CD4-positive, alpha-beta T cell treated with Interferon alpha-2 for 1 hour (primary cell): Measurements from ENCODE around the gene SLC35F4.
"Not testable (repeated sequence)": the region's sequence is repeated elsewhere in the genome, so short reads cannot be mapped to it uniquely, and the experiment has no call there.

ENCODE experiments used
- DNase-seq, 2 donors: peaks; one replicate each; pipeline ENCODE4 v3.0.0-alpha.2; 2020 to 2022

Gene SLC35F4

DNA sequence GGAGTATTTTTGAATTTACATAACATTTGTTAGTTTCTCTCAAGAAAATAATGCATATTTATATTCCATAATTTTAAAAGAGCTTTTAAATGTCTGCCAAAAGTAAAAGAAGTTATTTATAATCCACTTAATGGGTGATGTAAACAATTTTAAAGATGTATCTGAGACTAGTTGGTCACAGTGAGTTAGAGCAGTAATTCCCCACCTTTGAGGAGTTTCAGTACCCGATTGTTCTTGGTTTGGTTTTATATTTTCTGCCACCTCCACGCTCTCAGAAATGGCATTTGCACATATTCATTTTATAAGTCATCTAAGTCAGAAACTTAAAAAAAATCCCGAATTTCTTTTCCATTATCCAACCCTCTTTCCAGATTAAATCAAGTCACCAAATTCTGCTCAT is 153.2 kb downstream of the SLC35F4 start:
- DNase-seq = no peak

DNA sequence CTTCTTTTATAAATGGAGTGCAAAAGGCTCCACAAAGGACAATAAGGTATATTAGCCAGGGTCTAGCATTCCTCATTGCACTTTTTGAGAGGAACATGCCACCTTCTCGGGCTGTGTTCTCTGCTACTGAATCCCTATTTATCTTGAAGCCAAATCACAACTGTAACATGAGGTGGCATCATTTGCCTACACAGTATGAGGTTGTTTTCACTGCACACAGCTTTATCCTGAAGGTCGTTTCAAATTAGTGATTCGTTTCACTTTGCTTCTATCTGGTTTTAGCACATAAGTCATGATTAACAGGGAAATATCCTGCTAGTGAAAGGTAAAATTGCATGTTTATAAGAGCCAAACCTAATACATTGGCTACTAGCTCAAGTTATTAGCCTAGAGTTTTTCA is 153.8 kb downstream of the SLC35F4 start:
- DNase-seq = no peak

DNA sequence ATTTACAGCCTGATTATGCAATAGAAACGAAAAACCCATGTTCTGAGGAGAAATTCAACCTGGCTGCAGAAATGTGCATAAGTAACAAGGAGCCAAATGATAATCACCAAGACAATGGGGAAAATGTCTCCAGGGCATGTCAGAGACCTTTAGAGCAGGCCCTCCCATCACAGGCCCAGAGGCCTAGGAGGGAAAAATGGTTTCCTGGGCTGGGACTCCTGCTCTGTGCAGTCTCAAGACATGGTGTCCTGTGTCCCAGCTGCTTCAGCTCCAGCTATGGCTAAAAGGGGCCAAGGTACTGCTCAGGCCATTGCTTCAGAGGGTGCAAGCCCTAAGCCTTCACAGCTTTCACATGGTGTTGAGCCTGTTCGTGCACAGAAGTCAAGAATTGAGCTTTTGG is 156.0 kb downstream of the SLC35F4 start:
- no peak for DNase-seq

DNA sequence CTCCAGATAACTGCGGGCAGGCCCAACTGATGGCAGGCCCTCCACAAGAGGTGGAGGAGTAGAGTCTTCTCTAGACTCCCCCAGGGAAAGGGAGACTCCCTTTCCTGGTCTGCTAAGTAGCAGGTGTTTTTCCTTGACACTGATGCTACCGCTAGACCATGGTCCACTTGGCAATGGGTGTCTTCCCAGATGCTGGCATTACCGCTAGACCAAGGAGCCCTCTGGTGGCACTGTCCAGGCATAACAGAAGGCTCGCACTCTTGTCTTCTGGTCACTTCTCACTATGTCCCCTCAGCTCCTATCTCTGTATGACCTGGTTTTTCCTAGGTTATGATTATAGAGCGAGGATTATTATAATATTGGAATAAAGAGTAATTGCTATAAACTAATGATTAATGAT is 156.8 kb downstream of the SLC35F4 start:
- DNase-seq = not testable (repeated sequence)

DNA sequence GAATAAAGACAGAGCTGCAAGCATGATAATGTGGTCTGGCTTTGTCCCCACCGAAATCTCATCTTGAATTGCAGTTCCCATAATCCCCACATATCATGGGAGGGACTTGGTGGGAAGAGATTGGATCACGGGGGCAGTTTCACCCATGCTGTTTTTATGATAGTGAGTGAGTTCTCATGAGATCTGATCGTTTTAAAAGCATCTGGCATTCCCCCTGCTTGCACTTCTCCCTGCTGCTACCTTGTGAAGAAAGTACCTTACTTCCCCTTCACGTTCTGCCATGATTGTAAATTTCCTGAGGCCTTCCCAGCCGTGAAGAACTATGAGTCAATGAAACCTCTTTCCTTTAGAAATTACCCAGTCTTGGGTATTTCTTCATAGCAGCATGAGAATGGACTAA is 158.7 kb downstream of the SLC35F4 start:
- DNase-seq = no peak

DNA sequence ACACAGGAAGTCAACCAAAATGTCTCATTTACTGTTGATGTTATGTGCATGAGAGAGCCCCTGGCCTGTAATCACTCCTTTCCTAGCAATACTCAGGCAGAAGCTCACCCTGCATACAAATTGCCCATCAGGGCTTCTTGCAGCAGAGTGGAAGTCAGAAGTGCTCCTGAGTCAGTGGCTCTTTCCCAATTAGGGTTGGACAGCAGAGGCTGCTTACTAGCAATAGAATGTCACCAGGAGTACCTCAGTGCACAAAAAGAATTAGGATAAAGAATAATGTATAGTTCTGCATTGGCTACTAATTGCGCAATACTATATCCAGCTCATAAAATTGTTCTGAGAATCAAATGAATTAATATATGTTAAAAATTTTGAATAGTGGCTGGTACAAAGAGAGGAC is 161.1 kb downstream of the SLC35F4 start:
- DNase-seq = no peak

DNA sequence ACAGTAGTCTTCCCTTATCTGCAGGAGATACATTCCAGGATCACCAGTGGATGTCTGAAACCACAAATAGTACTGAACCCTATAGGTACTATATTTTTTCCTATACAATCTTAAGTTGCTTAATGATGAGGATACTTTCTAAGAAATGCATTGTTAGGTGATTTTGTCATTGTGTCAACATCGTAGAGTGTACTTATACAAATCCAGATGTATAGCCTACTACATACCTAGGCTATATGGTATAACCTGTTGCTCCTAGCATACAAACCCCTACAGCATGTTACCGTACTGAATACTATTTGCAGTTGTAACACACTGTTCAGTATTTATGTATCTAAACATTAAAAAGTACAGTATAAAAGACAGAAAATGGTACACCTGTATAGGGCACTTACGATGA is 165.9 kb downstream of the SLC35F4 start:
- no peak for DNase-seq

DNA sequence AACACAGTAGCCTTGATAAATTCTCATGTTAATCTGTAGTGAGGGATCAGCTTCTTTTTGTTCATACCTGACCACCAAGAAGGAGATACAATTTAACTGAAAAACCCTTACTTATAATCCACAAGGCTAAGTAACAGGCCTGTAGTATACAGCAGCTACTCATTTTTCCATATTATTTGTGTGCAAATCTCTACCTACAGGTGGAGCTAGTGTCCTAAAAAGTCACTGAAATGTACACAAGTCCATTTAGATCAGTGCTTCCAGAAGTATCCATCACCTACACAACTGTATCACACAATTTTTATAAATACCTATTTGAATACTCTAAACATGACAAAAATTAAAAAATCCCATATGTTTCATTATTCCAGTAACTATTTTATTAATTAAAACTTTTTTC is 173.2 kb downstream of the SLC35F4 start:
- no peak for DNase-seq

DNA sequence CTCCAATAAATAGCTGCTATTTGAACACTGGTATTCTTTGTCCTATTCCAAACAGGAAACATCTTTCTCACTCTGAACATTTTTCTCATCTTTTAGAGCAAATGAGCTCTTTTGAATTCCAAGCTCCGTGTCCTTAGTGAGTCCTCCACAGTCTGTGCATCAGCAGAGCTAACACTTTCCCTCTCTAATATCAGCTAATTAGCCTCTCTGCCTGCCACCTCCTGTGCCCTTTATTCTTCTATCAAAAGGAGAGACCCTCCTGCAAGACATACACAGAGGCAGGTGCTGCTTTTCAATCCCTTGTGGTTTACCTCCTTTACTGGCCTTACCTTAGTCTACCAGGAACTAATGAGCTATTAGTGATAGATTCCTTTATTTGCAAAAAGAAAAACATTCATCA is 178.5 kb downstream of the SLC35F4 start:
- no peak for DNase-seq

DNA sequence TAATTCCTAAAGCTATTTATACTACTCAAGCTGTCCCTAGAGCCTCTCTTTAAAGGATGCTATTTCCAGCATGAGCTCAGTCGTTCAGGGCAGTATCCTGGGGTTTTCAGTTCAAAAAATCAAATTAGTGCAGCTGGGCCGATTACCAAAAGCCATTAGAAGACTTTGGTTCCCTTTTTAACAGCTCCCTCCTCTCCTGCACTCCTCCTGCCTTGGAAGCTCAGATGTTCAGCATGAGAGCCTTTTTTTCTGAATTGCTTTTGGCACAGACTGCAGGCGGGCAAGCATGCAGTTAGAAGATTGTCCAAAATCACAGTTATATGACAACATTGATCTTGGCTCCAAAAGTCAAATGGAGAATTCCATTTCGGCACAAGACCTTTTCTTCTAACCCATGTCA is 179.6 kb downstream of the SLC35F4 start:
- DNase-seq = no peak

DNA sequence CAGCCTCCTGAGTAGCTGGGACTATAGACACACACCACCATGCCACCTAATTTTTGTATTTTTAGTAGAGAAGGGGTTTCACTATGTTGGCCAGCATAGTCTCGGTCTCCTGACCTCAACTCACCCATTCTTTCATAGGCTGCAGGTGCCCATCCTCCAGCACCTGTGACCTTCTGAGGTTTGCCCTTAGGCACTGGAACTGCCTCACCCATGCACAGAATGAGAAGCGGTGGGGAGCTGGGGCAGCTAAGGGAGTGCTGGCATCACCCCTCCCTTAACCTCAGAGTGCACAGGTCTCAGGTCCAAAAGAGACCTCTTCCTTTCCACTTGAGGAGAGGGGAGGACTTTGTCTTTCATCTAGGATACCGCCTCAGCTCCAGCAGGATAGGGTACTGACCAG is 194.9 kb downstream of the SLC35F4 start:
- no peak for DNase-seq

DNA sequence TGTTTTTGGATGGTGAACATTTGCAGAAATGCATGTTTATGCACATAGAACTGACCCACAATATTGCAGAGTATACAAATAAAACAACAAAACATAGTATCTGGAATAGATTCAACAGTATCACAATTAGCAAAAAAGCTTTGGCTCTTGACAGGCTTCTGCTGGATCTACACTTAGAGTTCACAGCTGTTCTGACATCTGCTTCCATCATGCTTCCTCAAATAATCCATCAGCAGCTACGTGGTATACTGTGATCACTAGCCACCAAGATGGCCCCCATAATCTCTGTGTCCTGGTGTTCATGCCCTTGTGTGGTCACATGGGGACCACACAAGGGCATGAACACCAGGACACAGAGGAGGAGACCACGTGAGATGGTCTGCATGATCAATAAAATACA is 205.7 kb downstream of the SLC35F4 start:
- DNase-seq = no peak

DNA sequence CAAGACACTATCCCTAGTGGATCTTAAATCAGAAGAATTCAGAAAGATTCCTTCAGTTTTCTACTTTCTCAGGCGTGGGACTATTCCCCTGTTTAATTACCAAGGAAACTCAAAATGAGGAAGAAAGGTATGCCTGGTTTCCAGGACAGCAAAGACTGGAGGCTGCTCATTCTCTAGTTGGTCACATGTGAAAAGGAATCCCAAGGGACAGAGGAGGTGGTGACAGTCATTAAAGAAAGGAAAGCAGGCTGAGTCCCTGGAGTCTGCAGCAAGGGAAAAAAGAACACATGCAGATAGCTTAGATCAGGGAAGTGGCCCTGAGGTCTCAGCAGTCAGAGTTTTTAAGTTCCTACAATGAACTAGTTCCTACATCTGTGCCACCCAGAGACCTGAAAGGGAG is 206.8 kb downstream of the SLC35F4 start:
- no peak for DNase-seq

DNA sequence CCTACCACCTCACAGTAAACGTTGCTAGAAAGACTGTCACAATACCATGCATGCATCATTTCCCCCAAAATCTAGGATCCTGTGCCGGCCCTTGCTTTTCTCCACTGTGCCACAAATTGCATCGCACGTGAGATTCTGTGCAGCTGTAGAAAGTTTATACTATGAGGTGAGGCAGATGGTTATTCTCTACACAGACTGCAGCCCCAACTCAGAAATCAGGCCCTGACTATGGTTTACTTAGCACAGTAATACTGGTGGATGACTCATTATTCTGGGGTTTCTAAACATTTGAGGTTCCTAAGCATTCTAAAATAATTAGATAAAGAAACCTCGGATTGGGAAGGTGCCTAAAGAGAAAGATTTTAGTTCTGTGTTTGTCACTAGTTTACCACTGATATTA is 208.4 kb downstream of the SLC35F4 start:
- DNase-seq = no peak

DNA sequence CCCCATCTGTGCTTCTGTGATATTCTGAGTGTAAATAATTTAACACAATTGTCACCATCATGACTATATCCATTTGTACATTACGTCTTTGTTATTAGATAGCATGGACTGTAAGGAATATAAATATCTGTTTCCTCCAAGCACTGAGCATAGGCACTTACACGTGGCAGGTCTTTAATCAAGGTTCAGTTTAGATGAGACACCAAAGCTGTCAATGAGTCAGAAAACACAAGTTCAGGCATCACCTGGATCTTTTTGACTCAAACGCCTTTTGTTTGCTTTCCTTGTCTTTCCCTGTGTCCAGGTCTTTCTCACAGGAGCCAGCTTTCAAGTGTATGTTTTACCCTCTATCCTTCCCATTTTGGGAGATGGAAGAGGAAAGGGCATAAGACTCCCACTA is 209.0 kb downstream of the SLC35F4 start:
- no peak for DNase-seq

DNA sequence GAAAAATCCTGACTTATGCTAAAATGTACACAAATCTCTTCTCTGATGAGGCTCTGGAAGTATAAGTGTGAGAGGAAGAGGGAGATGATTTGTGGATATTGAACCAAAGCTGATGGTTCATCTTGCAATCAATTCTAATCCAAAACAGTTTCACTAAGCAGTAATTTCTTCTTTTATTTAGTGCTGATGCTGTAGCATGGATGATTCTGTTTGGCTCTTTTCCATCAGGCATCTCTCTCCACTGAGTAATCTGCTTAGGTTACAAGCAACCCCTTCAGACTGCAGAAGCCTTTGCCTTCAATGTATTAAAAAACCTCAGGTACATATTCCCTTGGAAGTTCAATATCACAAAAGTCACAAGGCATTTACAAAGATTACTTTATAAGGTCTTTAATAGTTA is 213.1 kb downstream of the SLC35F4 start:
- no peak for DNase-seq

DNA sequence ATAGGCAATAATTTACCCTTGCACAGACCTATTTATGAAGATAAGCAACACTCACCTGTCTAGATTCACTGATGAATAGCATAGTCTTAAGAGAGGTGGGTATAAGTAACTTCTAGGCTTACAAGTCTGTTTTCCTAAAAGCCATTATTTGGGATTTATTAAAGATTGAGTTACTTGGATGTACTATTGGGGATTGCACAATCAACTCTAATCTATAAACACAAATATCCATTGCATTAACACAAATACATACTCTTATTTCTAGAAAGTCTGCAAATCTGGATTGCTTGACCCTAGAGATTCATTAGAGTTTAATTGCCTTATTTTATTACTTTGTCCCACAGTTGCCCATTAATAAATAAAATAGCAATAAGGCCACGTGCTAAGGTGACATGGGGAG is 224.1 kb downstream of the SLC35F4 start:
- no peak for DNase-seq

DNA sequence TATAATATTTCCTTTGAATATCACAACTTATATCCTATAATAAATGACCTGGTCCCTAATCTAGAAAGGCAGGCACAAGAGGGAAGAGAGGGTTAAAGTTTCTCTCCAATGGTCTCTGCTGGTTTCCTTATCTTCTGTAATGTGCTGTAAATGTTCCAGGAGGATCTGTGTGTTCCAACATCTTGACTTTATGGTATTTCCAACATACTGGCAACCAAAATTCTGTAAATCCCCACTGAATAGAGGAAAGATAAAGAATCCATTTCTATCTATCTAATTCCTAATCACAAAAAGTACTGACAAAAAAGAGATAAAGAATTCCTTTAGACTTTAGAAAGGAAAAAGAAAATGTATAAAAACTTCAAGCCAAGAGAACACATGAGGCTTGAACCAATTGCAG is 225.9 kb downstream of the SLC35F4 start:
- DNase-seq = no peak

DNA sequence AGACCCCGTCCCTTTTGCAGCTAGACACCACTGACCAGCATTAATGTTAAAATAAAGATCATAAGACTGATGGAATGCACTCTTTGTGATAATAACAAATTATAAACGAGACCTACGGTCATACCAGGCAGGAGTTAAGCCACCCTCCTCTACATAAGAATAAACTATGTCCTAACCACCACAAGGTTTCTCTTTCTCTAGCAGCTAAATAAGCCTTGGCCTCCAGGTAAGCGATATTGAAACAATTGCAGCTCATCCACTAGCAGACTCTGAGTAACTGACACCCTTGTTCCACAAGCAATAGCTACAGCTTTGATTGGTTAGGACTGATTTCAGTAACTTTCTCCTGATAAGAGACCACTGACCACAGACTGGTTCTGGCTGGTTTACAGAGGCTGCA is 228.0 kb downstream of the SLC35F4 start:
- DNase-seq = no peak

DNA sequence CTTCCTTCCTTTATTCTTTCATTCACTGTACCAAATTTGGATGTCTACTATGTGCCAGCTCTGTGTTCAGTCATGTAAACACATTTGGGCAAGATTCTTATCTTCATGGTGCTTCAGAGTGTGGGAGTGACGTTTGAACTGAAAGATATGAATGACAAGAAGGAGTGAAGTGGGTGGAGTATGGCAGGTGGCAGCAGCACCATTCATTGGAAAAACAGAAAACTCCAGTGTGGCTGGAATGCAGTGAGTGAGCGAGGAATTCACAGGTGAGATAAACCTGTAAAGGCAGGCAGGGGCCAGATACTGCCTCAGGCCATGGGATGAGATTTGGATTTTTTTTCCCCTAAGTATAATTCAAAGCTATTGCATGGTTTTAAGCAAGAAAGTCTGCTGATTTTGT is 231.6 kb downstream of the SLC35F4 start:
- DNase-seq = no peak

DNA sequence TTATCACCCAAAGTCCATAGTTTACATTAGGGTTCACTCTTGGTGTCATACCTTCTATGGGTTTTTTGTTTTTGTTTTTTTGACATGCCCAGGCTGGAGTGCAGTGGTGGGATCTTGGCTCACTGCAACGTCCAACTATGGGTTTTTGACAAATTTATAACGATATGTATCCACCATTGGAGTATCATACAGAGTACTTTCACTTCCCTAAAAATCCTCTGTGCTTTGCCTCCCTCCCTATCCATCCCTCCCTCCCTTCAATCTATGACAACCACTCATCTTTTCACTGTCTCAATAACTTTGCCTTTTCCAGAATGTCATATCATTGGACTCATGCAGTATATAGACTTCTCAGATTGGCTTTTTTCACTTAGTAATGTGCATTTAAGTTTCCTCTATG is 233.2 kb downstream of the SLC35F4 start:
- DNase-seq = no peak

DNA sequence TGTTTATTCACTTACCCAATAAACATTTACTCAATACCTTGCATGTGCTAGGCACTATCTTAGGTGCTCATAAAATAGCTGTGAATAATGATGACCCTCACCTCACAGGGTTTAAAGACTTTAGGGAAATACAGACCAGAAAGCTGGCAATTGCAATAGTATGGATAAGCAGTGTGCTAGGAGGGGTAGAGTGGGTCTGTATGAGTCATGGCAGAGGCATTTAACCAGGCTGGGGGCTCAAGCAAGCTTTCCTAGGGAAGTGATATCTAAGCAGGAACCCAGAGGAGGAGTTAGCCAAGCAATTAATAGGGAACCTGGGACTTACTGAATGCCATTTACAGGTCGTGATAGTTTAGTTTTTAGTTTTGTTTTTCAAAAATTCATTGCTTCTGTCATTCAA is 248.4 kb downstream of the SLC35F4 start:
- no peak for DNase-seq

DNA sequence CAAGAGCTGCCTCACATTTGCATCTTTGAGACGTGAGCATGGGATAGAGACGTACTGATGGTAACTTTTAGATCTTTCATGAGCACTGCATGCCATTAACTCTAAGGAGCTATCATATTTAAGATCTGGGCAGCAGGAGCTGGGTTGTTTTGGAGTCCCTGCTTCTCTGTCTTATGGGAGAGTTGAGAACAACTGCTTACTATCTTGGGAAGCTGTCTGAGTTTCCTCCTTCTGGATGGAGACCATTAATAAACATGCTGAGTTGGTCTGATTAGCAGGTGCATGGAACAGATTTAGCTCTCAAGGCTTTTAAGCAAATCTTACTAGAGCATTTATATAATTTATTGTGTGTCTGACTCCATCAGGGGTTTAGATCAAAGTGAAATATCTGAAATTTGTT is 252.9 kb downstream of the SLC35F4 start:
- no peak for DNase-seq

DNA sequence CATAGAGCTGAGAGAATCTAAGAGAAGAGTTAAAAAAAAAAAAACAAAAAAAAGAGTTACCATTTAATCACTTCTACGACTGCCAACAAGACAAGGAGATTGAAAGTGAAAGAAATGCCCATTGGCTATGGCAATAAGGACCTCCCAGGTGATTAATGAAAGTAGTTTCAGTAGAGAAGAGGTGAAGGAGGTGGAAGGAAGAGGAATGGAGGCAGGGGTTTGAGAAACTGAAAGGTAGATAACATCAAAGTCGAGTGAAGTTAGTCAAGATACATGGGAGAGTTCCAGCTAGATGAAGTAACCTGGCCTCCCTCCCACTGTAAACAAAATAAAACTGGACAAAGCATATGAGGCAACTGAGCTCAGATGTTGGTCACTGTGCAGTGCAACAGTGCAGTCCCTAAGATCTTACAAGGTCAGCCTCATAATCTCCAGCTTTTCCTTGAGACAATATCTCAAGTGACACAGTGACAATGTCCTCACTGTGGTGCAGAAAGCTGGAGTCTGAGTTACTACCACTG is 254.3 kb downstream of the SLC35F4 start:
- DNase-seq = no peak

DNA sequence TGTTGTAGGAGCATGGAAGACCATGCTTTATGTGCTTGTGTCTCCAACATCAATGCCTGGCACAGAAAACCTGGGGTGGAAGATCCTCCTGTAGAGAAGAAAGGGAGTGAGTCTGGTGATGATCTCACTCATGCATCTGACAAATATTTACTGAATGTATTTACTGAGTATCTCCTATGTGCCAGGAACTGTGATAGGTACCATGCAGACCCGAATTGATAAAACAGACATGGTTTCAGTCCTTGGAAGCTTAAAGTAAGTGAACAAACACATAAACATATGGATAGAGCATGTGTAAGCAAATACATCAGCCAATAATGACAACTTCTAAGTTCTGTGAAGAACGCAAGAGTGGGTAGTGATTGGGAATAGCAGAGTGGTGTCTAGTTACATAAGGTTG is 255.3 kb downstream of the SLC35F4 start:
- no peak for DNase-seq
